K562 (cell line): Measurements from ENCODE around the gene GSTA4.

Experiments
- ARID2 ChIP-seq: fragments of 450-650 bp; IDR thresholded peaks from 2 replicates; pipeline ENCODE4 v1.6.1; 2017; ENCODE audit warnings: antibody characterized with exemption, mild to moderate bottlenecking
- ATF3 ChIP-seq, 2 experiments: fragments of 450-650 bp in 1 of 2; sonication (generic) in 1 of 2; formaldehyde crosslinking in 1 of 2; IDR thresholded peaks in 1 of 2; conservative IDR thresholded peaks in 1 of 2; 2 replicates each; pipeline versions ENCODE4 v1.6.1 to v1.8.1; 2016 to 2023; ENCODE audit warnings: mild to moderate bottlenecking in 2 of 2, moderate library complexity in 2 of 2, inconsistent platforms in 1 of 2, missing genetic modification reagents in 1 of 2
- NFIC ChIP-seq: fragments of 450-650 bp; IDR thresholded peaks from 2 replicates; pipeline ENCODE4 v1.6.1; 2017; ENCODE audit warnings: mild to moderate bottlenecking, inconsistent platforms

GRCh38 chr6:53009056-53009455 lies 14.0 kb upstream of the GSTA4 start:
- TF ChIP-seq ATF3 (IDR thresholded peaks at IDR 0.05) (no peak), ATF3 (CRISPR knock-in tag; conservative IDR thresholded peaks at IDR 0.05) (no peak), ARID2 (no peak), NFIC (no peak)
